Heart left ventricle (tissue), 16 donors: ENCODE measurements around the gene CXCL10. TPM values are rescaled to one million over a fixed set of nuclear protein-coding genes. Genes with fewer than 3 reads are reported as not detected.

Source experiments
- ATAC-seq, 4 donors: fragments of 200-7000 bp; cut with Tn5 transposase; one replicate each; pipeline ENCODE4 v1.9.1; 2020 to 2022; ENCODE audit warnings: moderate library complexity in 4 of 4, mild to moderate bottlenecking in 3 of 4, moderate number of reproducible peaks in 1 of 4
- DNase-seq, 5 donors: peaks; one replicate each; pipeline ENCODE4 v3.0.0-alpha.2; 2020
- H3K27ac ChIP-seq, 12 donors: fragments of 200-600 bp; sonication (generic) in 4 of 12; one replicate each; pipeline versions ENCODE4 v1.5.0 to v1.8.0; 2016 to 2022; ENCODE audit warnings: mild to moderate bottlenecking in 2 of 12
- H3K27me3 ChIP-seq, 9 donors: fragments of 200-600 bp; sonication (generic) in 2 of 9; one replicate each; pipeline versions ENCODE4 v1.5.1 to v1.8.0; 2016 to 2022; ENCODE audit warnings: mild to moderate bottlenecking in 3 of 9
- H3K36me3 ChIP-seq, 9 donors: fragments of 200-600 bp; sonication (generic) in 2 of 9; one replicate each; pipeline versions ENCODE4 v1.5.0 to v1.8.0; 2018 to 2022; ENCODE audit warnings: mild to moderate bottlenecking in 2 of 9
- H3K4me1 ChIP-seq, 12 donors: fragments of 200-600 bp; sonication (generic) in 4 of 12; one replicate each; pipeline versions ENCODE4 v1.5.0 to v1.8.0; 2016 to 2022; ENCODE audit warnings: mild to moderate bottlenecking in 3 of 12
- H3K4me3 ChIP-seq, 12 donors: fragments of 200-600 bp; sonication (generic) in 4 of 12; one replicate each; pipeline versions ENCODE4 v1.5.0 to v1.8.0; 2017 to 2022; ENCODE audit warnings: mild to moderate bottlenecking in 9 of 12, moderate library complexity in 4 of 12
- H3K9me3 ChIP-seq, 12 donors: fragments of 200-600 bp; sonication (generic) in 4 of 12; one replicate each; pipeline versions ENCODE4 v1.5.0 to v1.8.0; 2016 to 2022; ENCODE audit warnings: mild to moderate bottlenecking in 1 of 12
- CTCF ChIP-seq, 12 donors: fragments of 200-600 bp; sonication (generic) in 4 of 12; IDR thresholded peaks; one replicate each; pipeline versions ENCODE4 v1.5.0 to v1.8.0; 2018 to 2022; ENCODE audit warnings: antibody characterized with exemption in 12 of 12, mild to moderate bottlenecking in 5 of 12
- POLR2A ChIP-seq, 2 donors: fragments of 450-650 bp; IDR thresholded peaks; one replicate each; pipeline ENCODE4 v1.6.1; 2017; ENCODE audit warnings: antibody characterized with exemption in 2 of 2, mild to moderate bottlenecking in 2 of 2, moderate library complexity in 2 of 2
- WGBS, 4 donors: extraction: QIAGEN DNeasy Blood & Tissue Kit in 2 of 4; methylation state at CpG; one replicate each; pipeline versions ENCODE4 v1.1.5 to v1.1.7; 2013 to 2018; 5-methylcytosine and 5-hydroxymethylcytosine counted together
- intact Hi-C, 10 donors: fragments of 100-400 bp; cut with DNase I; formaldehyde crosslinking; loops; one replicate each; pipeline versions ENCODE4 v1.11.1 to v1.14.2; 2022
- polyA plus RNA-seq, 2 donors: library from polyadenylated mRNA; stranded (reverse); fragments of 200-250 nt; gene quantifications; one replicate each; pipeline ENCODE4 v1.2.3, GENCODE V29; 2013
- total RNA-seq, 9 donors: library from RNA; depleted of rRNA in 2 of 9; stranded (reverse); fragments of >200 nt in 2 of 9; fragmentation: NEBNext Ultra II Directional in 3 of 9; extraction: Animal tissue kit (Norgen Biotek cat#: 25700) in 3 of 9; gene quantifications; one replicate each; pipeline versions ENCODE4 v1.1.0 to v1.2.4, GENCODE V29; 2016 to 2023
- donor health status: ischemic (EF 13 %, LVEDD 7.1; RV severe dilation, severe dysfunction).
- donor health status: healthy with polysubstance abuse.
- donor health status: DM: no; HTN: yes; CAD: no.
- donor health status: DM: no; HTN: no; CAD: no.
- donor health status: ischemic (EF 25% LVEDD 6.9; RV normal size, moderate dysfunction).
- donor health status: ischemic (EF 25% LVEDD 5.7; RV mildly dilated, moderate dysfunction).
- donor health status: healthy.
- donor health status: DM: yes; HTN: yes; CAD: no.
- donor health status: ischemic (EF 35%, LVEDD 5.7; RV mildly dilated, moderate dysfunction).
- donor health status: nonischemic (EF 11% LVEDD 7.7; RV severe dilation, severe dysfunction).
- donor health status: DM: yes; HTN: yes; CAD: no.
- donor health status: PGD.
- donor health status: ischemic (EF 29% LVEDD 5.4; RV normal size, mild dysfunction).
- donor health status: nonischemic (EF 23%, LVEDD 6.1; RV moderate dilation, normal function).

CXCL10 gene
- total and polyA plus RNA-seq, 11 donors: 0.10 to 252 (median 0.64) TPM; not detected in 3

GRCh38 chr4:75985116-75985515, 38.2 kb downstream of the CXCL10 start:
- WGBS, 4 donors: 84 to 92% (median 86%) methylated on average over 3 of the region's 3 CpGs
- no peak overlapping the region for H3K27ac ChIP-seq
- H3K4me3 ChIP-seq: no peak overlapping the region
- DNase-seq: no peak
- H3K36me3 ChIP-seq: peaks cover 0 to 36% (median 19%) of the 10 kb centered on the region in 9 donors
- TF ChIP-seq POLR2A (IDR thresholded peaks at IDR 0.05) (no peak), CTCF (IDR thresholded peaks at IDR 0.05) (no peak)
- intact Hi-C loops: loop anchor here in 1 of 10 donors (5.0 kb wide), 1 partner anchor 43 kb away; the partner anchor contains the start of gene NAAA
- peaks cover 0 to 5% (median 0%) of the 10 kb centered on the region in 12 donors for H3K9me3 ChIP-seq
- H3K4me1 ChIP-seq: peaks cover 0 to 23% (median 14%) of the 10 kb centered on the region in 12 donors
- H3K27me3 ChIP-seq: no peaks in the 10 kb centered on the region
- ATAC-seq: no peak

DNA sequence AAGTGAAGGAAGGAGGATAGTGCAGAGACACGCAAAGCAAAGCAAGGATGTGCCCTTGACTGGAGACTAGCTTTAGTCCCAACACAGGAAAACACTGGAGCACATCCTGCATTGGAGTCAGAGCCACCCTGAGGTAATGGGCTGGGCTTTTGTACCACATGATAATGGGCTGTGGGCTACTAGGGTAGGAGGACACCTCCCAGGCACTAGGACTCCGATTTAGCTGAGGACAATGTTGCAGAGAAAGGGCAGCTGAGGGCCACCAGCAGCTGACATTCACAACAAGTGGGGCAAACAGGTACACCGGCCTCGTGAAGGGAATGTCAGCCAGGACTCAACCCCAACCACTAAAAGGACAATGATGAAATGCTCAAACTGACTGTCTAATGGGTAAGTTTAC, 42.7 kb downstream of the CXCL10 start:
- no peak overlapping the region for H3K27ac ChIP-seq
- 68 to 96% (median 80%) methylated on average over 4 of the region's 4 CpGs for WGBS, 4 donors
- peaks cover 0 to 15% (median 0%) of the 10 kb centered on the region in 12 donors for H3K9me3 ChIP-seq
- ATAC-seq: no peak
- TF ChIP-seq POLR2A (IDR thresholded peaks at IDR 0.05): no peak
- TF ChIP-seq CTCF (IDR thresholded peaks at IDR 0.05): no peak
- H3K4me3 ChIP-seq: no peak overlapping the region
- peaks cover 0 to 79% (median 65%) of the 10 kb centered on the region in 9 donors for H3K36me3 ChIP-seq
- H3K27me3 ChIP-seq: no peaks in the 10 kb centered on the region
- no peak for DNase-seq
- intact Hi-C loops: no loop called here
- H3K4me1 ChIP-seq: no peaks in the 10 kb centered on the region

- no peaks in the 10 kb centered on the region for H3K4me1 ChIP-seq
- no peak for DNase-seq
- intact Hi-C loops: loop anchor here in 1 of 10 donors (10.0 kb wide), 1 partner anchor 171 kb away; no protein-coding TSS in a partner anchor
- no peak overlapping the region for H3K4me3 ChIP-seq
- no peak overlapping the region for H3K27ac ChIP-seq
- no peaks in the 10 kb centered on the region for H3K27me3 ChIP-seq
- 95 to 99% (median 96%) methylated on average over 2 of the region's 2 CpGs for WGBS, 4 donors
- peaks cover 0 to 100% (median 98%) of the 10 kb centered on the region in 9 donors for H3K36me3 ChIP-seq
- peaks cover 0 to 10% (median 0%) of the 10 kb centered on the region in 12 donors for H3K9me3 ChIP-seq
- no peak for ATAC-seq
- TF ChIP-seq CTCF (IDR thresholded peaks at IDR 0.05) (no peak), POLR2A (IDR thresholded peaks at IDR 0.05) (no peak)
These were observed 47.1 kb downstream of the CXCL10 start for GRCh38 chr4:75976177-75976576.

DNA sequence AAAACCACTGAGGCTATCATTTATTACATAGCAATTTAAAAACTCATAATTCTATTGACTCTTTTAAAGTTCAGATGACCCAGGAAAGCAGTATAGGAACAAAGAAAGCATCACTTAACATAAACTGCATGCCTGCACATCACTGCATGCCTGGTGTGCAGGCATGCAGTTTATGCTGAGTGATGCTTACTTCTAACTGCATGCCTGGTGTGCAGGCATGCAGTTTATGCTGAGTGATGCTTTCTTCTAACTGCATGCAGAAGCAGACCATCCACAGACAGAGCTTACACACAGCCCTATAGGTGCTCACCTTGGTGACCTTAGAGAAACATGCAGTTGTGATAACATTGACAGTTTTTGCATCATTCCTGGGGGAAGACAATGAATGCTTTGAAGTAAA, 49.5 kb downstream of the CXCL10 start:
- intact Hi-C loops: loop anchor here in 1 of 10 donors (10.0 kb wide), 1 partner anchor 169 kb away; no protein-coding TSS in a partner anchor
- peaks cover 0 to 100% (median 100%) of the 10 kb centered on the region in 9 donors for H3K36me3 ChIP-seq
- TF ChIP-seq POLR2A (IDR thresholded peaks at IDR 0.05) (no peak), CTCF (IDR thresholded peaks at IDR 0.05) (no peak)
- ATAC-seq (no peak), DNase-seq (no peak)
- H3K27ac ChIP-seq: no peak overlapping the region
- peaks cover 0 to 10% (median 0%) of the 10 kb centered on the region in 12 donors for H3K9me3 ChIP-seq
- H3K4me3 ChIP-seq: no peak overlapping the region
- no peaks in the 10 kb centered on the region for H3K27me3 ChIP-seq
- no peaks in the 10 kb centered on the region for H3K4me1 ChIP-seq

Other genes starting within 250 kb of the CXCL10 start
- gene PPEF2, start 121.0 kb downstream of the CXCL10 start, total RNA-seq: not detected
- gene PPEF2, start 121.0 kb downstream of the CXCL10 start, polyA plus RNA-seq: not detected
- 10 to 100 TPM in 6 of 9 donors, 1 to 10 TPM in 3; 6.1 to 67.0 (median 21.3) TPM for gene NAAA, start 82.5 kb downstream of the CXCL10 start, total RNA-seq
- gene NAAA, start 82.5 kb downstream of the CXCL10 start, polyA plus RNA-seq: 1 to 10 TPM; 6.0 to 6.4 TPM
- gene SDAD1, start 32.6 kb downstream of the CXCL10 start, total RNA-seq: 10 to 100 TPM; 15.8 to 29.6 (median 21.0) TPM
- gene SDAD1, start 32.6 kb downstream of the CXCL10 start, polyA plus RNA-seq: 10 to 100 TPM in 1 of 2 donors, 1 to 10 TPM in 1; 6.4 to 15.8 TPM
- 100 to 1,000 TPM in 1 of 9 donors, 10 to 100 TPM in 1, 1 to 10 TPM in 1, under 1 TPM in 5, not detected in 1; 0.07 to 372 (median 0.49) TPM for gene CXCL9, start 16.0 kb downstream of the CXCL10 start, total RNA-seq
- under 1 TPM; 0.11 to 0.53 TPM for gene CXCL9, start 16.0 kb downstream of the CXCL10 start, polyA plus RNA-seq
- 10 to 100 TPM in 1 of 9 donors, 1 to 10 TPM in 1, under 1 TPM in 1, not detected in 6; 0.36 to 70.7 (median 3.3) TPM for gene CXCL11, start 12.6 kb upstream of the CXCL10 start, total RNA-seq
- gene CXCL11, start 12.6 kb upstream of the CXCL10 start, polyA plus RNA-seq: under 1 TPM in 1 of 2 donors, not detected in 1; 0.06 TPM
- gene ART3, start 51.2 kb upstream of the CXCL10 start, total RNA-seq: 100 to 1,000 TPM in 2 of 9 donors, 10 to 100 TPM in 7; 38.8 to 230 (median 73.4) TPM
- 100 to 1,000 TPM in 1 of 2 donors, 10 to 100 TPM in 1; 67.8 to 139 TPM for gene ART3, start 51.2 kb upstream of the CXCL10 start, polyA plus RNA-seq
- gene NUP54, start 124.9 kb upstream of the CXCL10 start, total RNA-seq: 10 to 100 TPM; 14.2 to 26.7 (median 18.1) TPM
- gene NUP54, start 124.9 kb upstream of the CXCL10 start, polyA plus RNA-seq: 10 to 100 TPM; 10.7 to 12.8 TPM
- 100 to 1,000 TPM in 3 of 9 donors, 10 to 100 TPM in 6; 84.9 to 208 (median 96.0) TPM for gene SCARB2, start 190.3 kb upstream of the CXCL10 start, total RNA-seq
- 100 to 1,000 TPM in 1 of 2 donors, 10 to 100 TPM in 1; 98.1 to 108 TPM for gene SCARB2, start 190.3 kb upstream of the CXCL10 start, polyA plus RNA-seq
- gene FAM47E, start 228.2 kb upstream of the CXCL10 start, total RNA-seq: 1 to 10 TPM in 8 of 9 donors, under 1 TPM in 1; 0.48 to 4.9 (median 2.5) TPM
- gene FAM47E, start 228.2 kb upstream of the CXCL10 start, polyA plus RNA-seq: 1 to 10 TPM in 1 of 2 donors, under 1 TPM in 1; 0.36 to 3.2 TPM